Measurements from ENCODE around the gene INVS.
"Not testable (repeated sequence)": the region's sequence is repeated elsewhere in the genome, so short reads cannot be mapped to it uniquely, and the experiment has no call there.

Gene INVS

DNA sequence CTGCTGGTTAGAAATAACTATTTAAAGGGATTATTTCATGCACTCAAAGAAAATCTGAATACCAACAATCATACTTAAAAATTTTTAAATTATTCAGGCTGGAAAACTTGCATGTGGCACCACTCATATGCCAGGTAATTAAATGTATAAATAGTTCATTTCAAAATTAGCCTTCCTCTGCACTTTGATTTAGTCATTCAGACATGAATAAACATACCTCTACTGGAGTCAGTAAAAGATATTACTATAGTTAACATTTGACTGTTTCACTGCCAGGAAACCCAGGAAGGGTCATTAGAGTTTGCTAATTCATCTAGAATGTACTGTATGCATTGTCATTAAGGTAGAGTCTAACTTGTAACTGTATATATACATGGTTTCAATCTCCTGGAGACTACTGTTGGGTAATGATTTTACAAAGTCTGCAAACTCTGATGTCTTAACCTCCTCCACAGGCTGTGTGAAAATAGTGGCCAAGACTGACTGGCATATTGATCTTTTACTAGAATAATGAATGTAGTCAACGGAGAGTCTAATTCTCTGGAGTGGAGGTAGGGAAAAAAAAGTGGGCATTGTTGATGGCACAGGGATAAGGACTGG is 210.0 kb downstream of the INVS start:
- in situ Hi-C loops (cut with MboI; ENCODE audit: low sequenced_read_pairs) = loop anchor here (25.0 kb wide), 1 partner anchor 1122 kb away; no protein-coding TSS in a partner anchor

DNA sequence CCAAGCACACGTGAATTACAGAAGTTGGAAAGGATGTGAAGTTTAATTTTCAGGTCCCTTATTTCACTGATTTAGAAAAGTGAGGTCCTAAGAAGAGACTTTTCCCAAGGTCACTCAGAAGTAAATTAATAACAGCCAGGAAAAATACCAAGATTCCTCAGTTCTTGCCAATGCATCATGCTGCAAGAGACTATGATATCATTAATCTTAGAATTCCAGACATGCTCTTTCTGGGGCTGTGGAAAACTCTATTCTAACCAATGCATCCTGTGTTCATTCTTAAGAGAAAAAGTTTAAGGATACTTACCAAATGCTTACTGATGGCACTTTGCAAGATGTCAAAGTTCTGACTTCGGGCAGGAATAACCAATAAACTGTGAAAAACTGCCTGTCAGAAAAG is 210.9 kb downstream of the INVS start:
- in situ Hi-C loops (cut with MboI; ENCODE audit: low sequenced_read_pairs) = loop anchor here (25.0 kb wide), 1 partner anchor 1123 kb away; no protein-coding TSS in a partner anchor

DNA sequence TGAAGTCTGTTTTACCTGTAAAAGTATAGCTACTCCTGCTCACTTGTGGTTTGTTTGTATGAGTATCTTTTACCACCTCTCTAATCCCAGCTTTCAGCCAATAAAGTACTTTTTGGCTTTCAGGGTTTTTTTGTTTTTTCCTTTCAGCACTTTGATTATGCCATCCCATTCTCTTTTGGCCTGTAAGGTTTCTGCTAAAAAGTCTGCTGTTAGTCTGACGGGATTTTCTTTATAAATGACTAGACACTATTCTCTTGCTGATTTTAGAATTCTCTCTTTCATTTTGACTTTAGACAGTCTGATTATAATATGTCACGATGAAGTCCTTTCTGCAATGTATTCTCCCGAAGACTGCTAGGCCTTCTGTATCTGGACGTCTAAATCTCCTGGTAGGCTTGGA is 216.5 kb downstream of the INVS start:
- in situ Hi-C loops (cut with MboI; ENCODE audit: low sequenced_read_pairs) = loop anchor here (25.0 kb wide), 1 partner anchor 1128 kb away; no protein-coding TSS in a partner anchor

GRCh38 chr9:100317706-100318105 is 218.7 kb downstream of the INVS start:
- in situ Hi-C loops (cut with MboI; ENCODE audit: low sequenced_read_pairs) = loop anchor here (25.0 kb wide), 1 partner anchor 1130 kb away; no protein-coding TSS in a partner anchor

DNA sequence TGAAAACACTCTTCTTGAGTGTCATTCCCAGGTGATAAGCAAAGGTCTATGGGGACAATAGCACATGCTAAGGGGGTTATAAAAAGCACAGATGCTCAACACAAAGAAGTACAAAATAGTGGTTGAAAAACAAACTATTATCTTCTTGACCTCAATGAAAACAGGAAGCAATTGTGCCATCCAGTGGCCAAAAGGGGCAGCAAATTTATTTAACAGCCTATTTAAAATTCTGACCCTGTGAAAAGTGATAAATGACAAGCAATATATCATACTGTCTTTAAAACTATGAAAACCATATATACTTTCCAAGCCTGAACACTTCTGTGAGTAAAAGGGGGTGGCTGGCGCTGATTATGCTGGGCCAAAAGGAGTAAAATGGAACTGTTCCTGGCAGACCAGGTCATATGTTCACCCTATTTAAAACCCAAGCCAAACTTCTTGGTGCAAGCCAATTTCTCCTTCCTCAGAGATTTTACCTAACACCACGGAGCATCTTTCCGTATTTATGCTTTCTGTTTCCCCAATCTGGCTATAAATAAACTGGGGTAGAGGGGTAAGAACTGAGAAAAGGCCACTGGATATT is 224.0 kb downstream of the INVS start:
- in situ Hi-C loops (cut with MboI; ENCODE audit: low sequenced_read_pairs) = loop anchor here (25.0 kb wide), 1 partner anchor 1136 kb away; no protein-coding TSS in a partner anchor

GRCh38 chr9:100324594-100325200 is 225.7 kb downstream of the INVS start:
- in situ Hi-C loops (cut with MboI; ENCODE audit: low sequenced_read_pairs) = loop anchor here (25.0 kb wide), 1 partner anchor 1137 kb away; no protein-coding TSS in a partner anchor

- in situ Hi-C loops (cut with MboI; ENCODE audit: low sequenced_read_pairs) = not testable (repeated sequence)
These were observed 239.7 kb downstream of the INVS start for GRCh38 chr9:100338736-100339135.

- in situ Hi-C loops (cut with MboI; ENCODE audit: low sequenced_read_pairs) = no loop called here
These were observed 241.2 kb downstream of the INVS start for GRCh38 chr9:100340224-100340623.

- in situ Hi-C loops (cut with MboI; ENCODE audit: low sequenced_read_pairs) = no loop called here
These were observed 242.8 kb downstream of the INVS start for GRCh38 chr9:100341889-100342288.

- in situ Hi-C loops (cut with MboI; ENCODE audit: low sequenced_read_pairs) = no loop called here
These were observed 247.8 kb downstream of the INVS start for GRCh38 chr9:100346836-100347235.

- in situ Hi-C loops (cut with MboI; ENCODE audit: low sequenced_read_pairs) = no loop called here
These were observed 251.1 kb downstream of the INVS start for GRCh38 chr9:100350188-100350587.
